Transverse colon (tissue), 4 donors: ENCODE results near the gene LIG1. TPM values are rescaled to one million over a fixed set of nuclear protein-coding genes. Genes with fewer than 3 reads are reported as not detected.

Experiments used
- DNase-seq: peaks from one replicate; pipeline ENCODE4 v3.0.0-alpha.2; 2019
- H3K27ac ChIP-seq, 4 donors: fragments of 200-600 bp; sonication (generic); 2 replicates each; pipeline ENCODE4 v1.5.1; 2016 to 2018; ENCODE audit warnings: inconsistent platforms in 4 of 4
- H3K27me3 ChIP-seq: fragments of 200-600 bp; sonication (generic); 2 replicates; pipeline ENCODE4 v1.5.1; 2017; ENCODE audit warnings: inconsistent platforms
- H3K36me3 ChIP-seq, 4 donors: fragments of 200-600 bp; sonication (generic); 2 replicates each; pipeline ENCODE4 v1.5.1; 2017 to 2019; ENCODE audit warnings: inconsistent platforms in 4 of 4
- H3K4me1 ChIP-seq, 4 donors: fragments of 200-600 bp; sonication (generic); 2 replicates each; pipeline ENCODE4 v1.5.1; 2017 to 2020; ENCODE audit warnings: inconsistent platforms in 4 of 4
- H3K4me3 ChIP-seq, 4 donors: fragments of 200-600 bp; sonication (generic); 1 replicate in 1 of 4; 2 replicates in 3 of 4; pipeline versions ENCODE4 v1.5.1 to v1.6.1; 2017 to 2019; ENCODE audit warnings: inconsistent platforms in 4 of 4
- H3K9me3 ChIP-seq, 2 donors: fragments of 200-600 bp; sonication (generic); 2 replicates each; pipeline ENCODE4 v1.5.1; 2017 to 2019; ENCODE audit warnings: inconsistent platforms in 2 of 2
- CTCF ChIP-seq, 5 experiments: fragments of 200-600 bp in 3 of 5; fragments of 450-650 bp in 2 of 5; sonication (generic) in 3 of 5; IDR thresholded peaks; 1 replicate in 2 of 5; 2 replicates in 3 of 5; pipeline ENCODE4 v1.5.1; 2016 to 2017; ENCODE audit warnings: antibody characterized with exemption in 5 of 5, inconsistent platforms in 3 of 5, mild to moderate bottlenecking in 2 of 5, moderate library complexity in 1 of 5
- EP300 ChIP-seq: sonication (generic); formaldehyde crosslinking; IDR thresholded peaks from one replicate; pipeline ENCODE4 v1.6.1; 2017; ENCODE audit warnings: antibody characterized with exemption, low read depth
- POLR2A ChIP-seq: fragments of 450-650 bp; IDR thresholded peaks from one replicate; pipeline ENCODE4 v1.6.1; 2016; ENCODE audit warnings: antibody characterized with exemption, mild to moderate bottlenecking, moderate library complexity
- POLR2AphosphoS5 ChIP-seq, 3 donors: sonication (generic); formaldehyde crosslinking; IDR thresholded peaks; one replicate each; pipeline ENCODE4 v1.6.1; 2016; ENCODE audit warnings: antibody characterized with exemption in 3 of 3
- WGBS, 2 donors: methylation state at CpG; one replicate each; pipeline ENCODE4 v1.1.5; 2018; ENCODE audit warnings: low coverage in 1 of 2; 5-methylcytosine and 5-hydroxymethylcytosine counted together
- in situ Hi-C, 4 donors: fragments of 200-750 bp; cut with MboI; loops; one replicate each; pipeline versions ENCODE4 v1.15.0 to v1.15.1; 2017; ENCODE audit warnings: low sequenced_read_pairs in 3 of 4, low pct_ligation_motif_present in 1 of 4, low pct_unique_long_range_greater_than_20kb in 1 of 4
- intact Hi-C: fragments of 100-400 bp; cut with DNase I; formaldehyde crosslinking; loops from one replicate; pipeline ENCODE4 v1.15.1; 2023; ENCODE audit warnings: low total_unique reads
- total RNA-seq, 4 donors: library from RNA; depleted of rRNA; stranded (reverse); fragments of >200 nt; gene quantifications; one replicate each; pipeline ENCODE4 v1.1.0, GENCODE V29; 2016

The LIG1 gene
- total RNA-seq, 4 donors from 2014 or later: 14.3 to 71.4 (median 26.8) TPM

GRCh38 chr19:48069435-48069834, 100.7 kb downstream of the LIG1 start:
- Histone ChIP-seq H3K4me3 (no peak overlapping the region), H3K4me1 (no peaks in the 10 kb centered on the region), H3K36me3 (no peaks in the 10 kb centered on the region), H3K27ac (no peak overlapping the region), H3K9me3 (no peaks in the 10 kb centered on the region), H3K27me3 (no peaks in the 10 kb centered on the region)
- WGBS, 2 donors: 71 to 72% methylated on average over 1 to 2 of the region's 2 CpGs
- intact Hi-C loops: no loop called here
- no peak for TF ChIP-seq POLR2AphosphoS5 (IDR thresholded peaks at IDR 0.05)
- no peak for TF ChIP-seq POLR2A
- no peak for TF ChIP-seq EP300
- TF ChIP-seq CTCF (IDR thresholded peaks at IDR 0.05): no peak
- in situ Hi-C loops: no loop called here
- no peak for DNase-seq

Other genes with a start within 250 kb of the LIG1 start
- gene BSPH1, start 178.2 kb downstream of the LIG1 start, total RNA-seq: not detected
- gene ELSPBP1, start 175.7 kb downstream of the LIG1 start, total RNA-seq: not detected
- gene CABP5, start 126.3 kb downstream of the LIG1 start, total RNA-seq: not detected
- gene PLA2G4C, start 59.5 kb downstream of the LIG1 start, total RNA-seq: 1 to 10 TPM; 1.2 to 9.5 (median 8.3) TPM
- 10 to 100 TPM in 1 of 4 donors, 1 to 10 TPM in 3; 3.3 to 24.7 (median 5.2) TPM for gene ZSWIM9, start 336 bp upstream of the LIG1 start, total RNA-seq
- gene CARD8, start 85.6 kb upstream of the LIG1 start, total RNA-seq: 10 to 100 TPM; 13.1 to 48.4 (median 29.4) TPM
- gene ZNF114, start 99.7 kb upstream of the LIG1 start, total RNA-seq: not detected
- gene EMP3, start 155.2 kb upstream of the LIG1 start, total RNA-seq: 10 to 100 TPM in 3 of 4 donors, 1 to 10 TPM in 1; 5.2 to 14.3 (median 12.0) TPM
- 10 to 100 TPM in 3 of 4 donors, 1 to 10 TPM in 1; 9.1 to 27.7 (median 15.2) TPM for gene TMEM143, start 193.6 kb upstream of the LIG1 start, total RNA-seq
- not detected for gene SYNGR4, start 194.0 kb upstream of the LIG1 start, total RNA-seq
- 100 to 1,000 TPM in 3 of 4 donors, 10 to 100 TPM in 1; 80.6 to 146 (median 120) TPM for gene KDELR1, start 221.2 kb upstream of the LIG1 start, total RNA-seq
- 1 to 10 TPM in 1 of 4 donors, under 1 TPM in 2, not detected in 1; 0.32 to 3.8 (median 0.41) TPM for gene GRIN2D, start 223.3 kb upstream of the LIG1 start, total RNA-seq